Prostate gland (tissue), 2 donors: ENCODE measurements around the gene GATAD2B.

ENCODE experiments used
- CTCF ChIP-seq, 4 experiments: fragments of 200-600 bp in 2 of 4; fragments of 450-650 bp in 2 of 4; sonication (generic) in 2 of 4; IDR thresholded peaks; 1 replicate in 3 of 4; 2 replicates in 1 of 4; pipeline ENCODE4 v1.5.1; 2016 to 2019; ENCODE audit warnings: antibody characterized with exemption in 4 of 4, mild to moderate bottlenecking in 2 of 4, moderate library complexity in 2 of 4
- POLR2AphosphoS5 ChIP-seq: sonication (generic); formaldehyde crosslinking; IDR thresholded peaks from one replicate; pipeline ENCODE4 v1.6.1; 2017; ENCODE audit warnings: antibody characterized with exemption

- TF ChIP-seq POLR2AphosphoS5 (no peak), CTCF (IDR thresholded peaks at IDR 0.05) (no peak)
Measured at GRCh38 chr1:153856763-153857162, 66.0 kb downstream of the GATAD2B start.
